Measurements from ENCODE around the gene PSD2.
A peak's percentile ranks its signal among the peaks of the same experiment; 100 is the strongest.

Gene PSD2

DNA sequence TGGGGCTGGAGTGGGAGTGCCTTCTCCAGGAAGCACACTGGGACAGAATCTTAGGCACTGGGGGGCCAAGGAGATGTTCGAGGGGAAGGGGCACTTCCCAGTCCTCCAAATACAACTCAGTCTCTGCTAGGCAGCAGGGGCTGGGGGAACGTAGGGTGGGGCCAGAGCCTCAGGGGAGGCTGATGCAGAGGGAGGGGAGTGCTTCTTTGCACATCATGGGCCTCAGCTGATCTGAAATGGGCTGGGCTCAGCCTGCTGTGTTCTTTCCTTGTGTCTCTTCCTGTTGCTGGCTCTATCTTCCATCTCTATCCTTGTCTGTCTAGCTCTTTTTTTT is 15.6 kb downstream of the PSD2 start:
- no peak for DNase-seq (ENCODE audit: low spot score)

GRCh38 chr5:139812323-139812722 is 16.7 kb downstream of the PSD2 start:
- DNase-seq (ENCODE audit: low spot score): no peak

GRCh38 chr5:139812836-139813805 is 17.5 kb downstream of the PSD2 start:
- DNase-seq (ENCODE audit: low spot score): no peak

DNA sequence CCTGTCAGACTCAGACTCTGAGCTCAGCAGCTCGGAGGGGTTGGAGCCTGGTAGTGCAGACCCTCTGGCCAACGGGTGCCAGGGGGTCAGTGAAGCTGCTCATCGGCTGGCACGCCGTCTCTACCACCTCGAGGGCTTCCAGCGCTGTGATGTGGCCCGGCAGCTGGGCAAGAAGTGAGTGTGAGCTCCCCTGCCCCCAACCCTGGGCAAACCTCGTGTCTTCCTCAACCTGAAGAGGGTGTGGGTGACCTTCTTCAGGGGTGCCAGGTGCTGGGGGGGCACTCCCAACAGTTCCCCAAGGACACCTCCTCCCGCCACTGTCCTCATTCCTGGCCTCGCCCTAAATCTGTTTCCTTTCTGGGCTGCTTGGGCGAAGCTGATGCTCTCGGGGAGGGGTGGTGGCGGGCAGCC is 18.6 kb downstream of the PSD2 start:
- no peak for DNase-seq (ENCODE audit: low spot score)

GRCh38 chr5:139814704-139815280 is 19.2 kb downstream of the PSD2 start:
- no peak for DNase-seq (ENCODE audit: low spot score)

GRCh38 chr5:139816566-139816965 is 21.0 kb downstream of the PSD2 start:
- peak; percentile 15 for DNase-seq (ENCODE audit: low spot score)

- peak; percentile 41 for DNase-seq (ENCODE audit: low spot score)
Observed at GRCh38 chr5:139817362-139817761, 21.8 kb downstream of the PSD2 start.

GRCh38 chr5:139817970-139818369 is 22.4 kb downstream of the PSD2 start:
- peak; percentile 28 for DNase-seq (ENCODE audit: low spot score)

- DNase-seq (ENCODE audit: low spot score): peak; percentile 40
Observed at GRCh38 chr5:139820130-139820529, 24.5 kb downstream of the PSD2 start.

GRCh38 chr5:139820606-139821005 is 25.0 kb downstream of the PSD2 start:
- DNase-seq (ENCODE audit: low spot score): peak; percentile 37

DNA sequence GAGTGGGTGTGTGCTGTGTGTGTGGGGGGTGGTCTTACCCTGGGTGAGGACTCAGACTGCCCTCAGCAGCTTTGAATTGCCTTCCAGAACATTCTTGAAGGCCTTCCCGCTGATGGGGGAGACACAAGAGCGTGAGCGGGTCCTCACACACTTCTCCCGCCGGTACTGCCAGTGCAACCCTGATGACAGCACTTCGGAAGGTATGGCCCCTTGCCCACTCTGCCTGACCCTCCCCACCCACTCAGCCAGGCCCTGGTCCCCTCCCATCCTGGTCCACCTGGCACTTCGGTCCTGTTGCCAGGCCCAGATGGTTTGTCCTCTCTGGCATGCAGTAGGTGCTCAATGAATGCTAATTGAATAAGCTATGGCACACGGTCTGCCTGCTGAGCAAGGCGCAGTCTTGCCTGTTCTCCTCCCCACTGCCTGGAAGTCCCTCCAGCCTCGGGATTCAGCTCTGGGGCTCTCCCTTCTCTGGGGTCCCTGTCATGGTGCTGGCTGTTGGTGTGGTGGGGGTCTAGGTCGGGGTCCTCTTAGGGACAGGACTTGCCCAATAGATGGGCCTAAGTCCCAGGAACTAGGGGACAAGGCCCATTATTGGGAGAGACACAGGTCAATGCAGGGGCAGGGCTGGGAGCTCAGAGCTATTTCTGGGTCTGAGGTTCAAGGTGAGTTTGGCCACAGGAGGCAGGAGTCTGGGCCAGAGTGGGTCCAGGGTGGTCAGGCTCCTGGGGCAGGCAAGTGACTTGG is 26.4 kb downstream of the PSD2 start:
- DNase-seq (ENCODE audit: low spot score): peak; percentile 53

- DNase-seq (ENCODE audit: low spot score): peak; percentile 53
Observed at GRCh38 chr5:139822553-139823425, 27.2 kb downstream of the PSD2 start.

- DNase-seq (ENCODE audit: low spot score): peak; percentile 36
Observed at GRCh38 chr5:139823757-139824355, 28.2 kb downstream of the PSD2 start.

DNA sequence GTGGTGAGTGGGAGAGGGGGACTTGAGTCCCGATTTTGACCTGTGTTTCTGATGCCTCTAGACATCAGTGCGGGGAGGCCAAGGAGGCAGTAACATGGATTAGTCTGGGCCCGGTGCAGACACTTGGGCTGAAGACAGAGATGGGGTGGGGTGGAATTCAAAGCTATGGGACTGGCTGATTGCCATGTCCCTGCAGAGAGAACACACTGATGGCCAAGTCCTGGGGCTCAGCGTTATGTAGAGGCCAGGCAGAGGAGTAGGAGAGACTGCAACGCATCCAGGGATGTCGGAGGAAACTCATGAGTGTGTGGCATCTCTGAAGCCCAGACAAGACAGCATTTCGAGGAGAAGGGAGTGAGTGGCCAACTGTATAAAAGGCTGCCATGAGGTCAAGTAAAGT is 30.1 kb downstream of the PSD2 start:
- peak; percentile 17 for DNase-seq (ENCODE audit: low spot score)

- no peak for DNase-seq (ENCODE audit: low spot score)
Observed at GRCh38 chr5:139828207-139828895, 32.7 kb downstream of the PSD2 start.

- no peak for DNase-seq (ENCODE audit: low spot score)
Observed at GRCh38 chr5:139829471-139829870, 33.9 kb downstream of the PSD2 start.

- no peak for DNase-seq (ENCODE audit: low spot score)
Observed at GRCh38 chr5:139831624-139832023, 36.0 kb downstream of the PSD2 start.

DNA sequence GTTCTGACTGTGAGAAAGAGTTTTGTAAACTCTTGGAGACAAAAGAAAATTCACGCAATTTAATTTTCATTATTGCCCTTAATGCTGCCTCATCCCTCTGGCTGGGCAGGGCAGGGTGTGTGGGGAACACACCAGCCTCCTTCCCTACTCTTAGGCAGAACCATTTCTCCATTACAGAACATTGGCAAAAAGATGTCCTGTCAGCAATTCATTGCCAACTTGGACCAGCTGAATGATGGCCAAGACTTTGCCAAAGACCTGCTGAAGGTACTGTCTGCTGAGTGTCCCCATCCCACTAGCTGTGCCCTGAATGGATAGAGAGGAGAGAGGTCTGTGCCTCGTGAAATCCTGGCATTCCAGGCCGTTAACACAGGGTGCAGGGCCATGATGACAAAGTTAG is 37.9 kb downstream of the PSD2 start:
- DNase-seq (ENCODE audit: low spot score): peak; percentile 15

DNA sequence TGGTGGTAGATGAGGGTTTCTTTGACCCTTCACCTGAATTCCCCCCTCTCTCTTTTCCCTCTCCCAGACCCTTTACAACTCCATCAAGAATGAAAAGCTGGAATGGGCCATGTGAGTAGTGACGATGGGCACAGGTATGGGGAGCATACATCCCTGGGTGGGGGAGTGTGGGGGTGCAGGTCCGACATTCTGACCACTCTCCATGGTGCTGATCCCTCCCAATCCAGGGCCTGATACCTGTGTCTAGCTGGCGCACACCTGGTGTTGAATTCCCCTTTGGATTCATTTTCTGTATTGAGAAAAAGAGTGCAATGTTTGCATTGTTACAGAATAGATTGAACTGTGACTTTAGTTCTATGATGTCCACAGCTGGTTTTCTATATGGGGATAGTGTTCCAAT is 40.0 kb downstream of the PSD2 start:
- peak; percentile 18 for DNase-seq (ENCODE audit: low spot score)

DNA sequence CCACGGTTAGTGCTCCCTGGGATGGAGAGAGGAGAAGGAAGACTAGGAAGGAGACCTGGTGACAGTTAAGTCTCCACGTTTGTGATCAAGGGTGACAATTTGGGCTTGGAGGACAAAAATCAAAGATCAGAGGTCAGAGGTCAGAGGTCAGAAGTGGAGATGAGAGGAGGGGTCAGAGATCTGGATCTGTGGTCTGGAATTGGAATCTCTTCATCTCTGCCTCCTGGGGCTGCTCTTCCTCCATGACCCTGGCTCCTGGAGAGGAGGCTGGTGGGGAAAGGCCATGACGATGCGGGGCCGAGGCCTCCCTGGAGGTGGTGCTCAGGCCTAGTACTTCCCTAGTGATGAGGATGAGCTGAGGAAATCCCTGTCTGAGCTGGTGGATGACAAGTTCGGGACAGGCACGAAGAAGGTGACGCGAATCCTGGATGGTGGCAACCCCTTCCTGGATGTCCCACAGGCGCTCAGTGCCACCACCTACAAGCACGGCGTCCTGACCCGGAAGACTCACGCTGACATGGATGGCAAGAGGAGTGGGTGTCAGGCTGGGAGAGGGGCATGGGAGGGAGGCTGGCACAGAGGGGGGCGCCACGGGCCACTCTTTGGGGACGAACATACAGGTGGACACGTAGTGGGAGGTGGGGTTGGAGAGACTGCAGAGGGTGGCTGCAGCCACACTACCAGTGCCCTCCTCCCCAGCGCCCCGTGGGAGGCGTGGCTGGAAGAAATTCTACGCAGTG is 41.0 kb downstream of the PSD2 start:
- DNase-seq (ENCODE audit: low spot score): peak; percentile 41

Measured in left forelimb (tissue), 1 donor.